Measurements from ENCODE around the gene NANOS1.

DNA sequence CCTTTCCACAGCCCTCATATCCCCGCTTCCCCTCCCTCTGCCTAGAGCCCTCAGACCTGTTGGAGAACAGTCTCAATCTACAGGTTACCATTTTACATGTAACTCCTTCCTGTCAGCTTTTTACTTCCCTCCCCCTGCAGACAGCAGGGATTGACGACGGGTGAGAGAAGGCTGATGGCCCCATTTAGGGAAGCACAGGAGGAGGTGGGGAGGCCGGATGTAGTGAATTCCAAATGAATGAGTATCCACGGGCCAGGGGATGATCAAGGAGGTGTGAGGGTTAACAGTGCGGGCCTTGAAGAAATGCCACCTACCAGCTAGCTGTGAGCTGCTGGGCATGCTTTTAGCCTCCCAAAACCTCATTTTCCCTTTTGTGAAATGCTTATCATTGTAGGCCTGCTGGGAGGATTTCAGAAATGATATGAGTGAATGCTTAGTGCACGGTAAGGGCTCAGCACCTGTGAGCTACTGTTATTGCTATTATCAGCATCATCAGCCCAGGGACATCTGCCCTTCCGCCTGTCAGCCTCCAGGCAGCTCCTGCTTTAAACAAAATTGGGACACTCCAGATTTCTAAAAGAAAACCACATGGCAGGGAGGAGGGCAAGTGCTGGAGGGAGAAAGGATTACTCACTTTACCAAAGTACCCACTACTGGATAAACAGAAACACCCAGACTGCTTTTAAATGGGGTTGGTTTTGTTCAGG, 6.5 kb upstream of the NANOS1 start:
- TF ChIP-seq, protein P1, sequence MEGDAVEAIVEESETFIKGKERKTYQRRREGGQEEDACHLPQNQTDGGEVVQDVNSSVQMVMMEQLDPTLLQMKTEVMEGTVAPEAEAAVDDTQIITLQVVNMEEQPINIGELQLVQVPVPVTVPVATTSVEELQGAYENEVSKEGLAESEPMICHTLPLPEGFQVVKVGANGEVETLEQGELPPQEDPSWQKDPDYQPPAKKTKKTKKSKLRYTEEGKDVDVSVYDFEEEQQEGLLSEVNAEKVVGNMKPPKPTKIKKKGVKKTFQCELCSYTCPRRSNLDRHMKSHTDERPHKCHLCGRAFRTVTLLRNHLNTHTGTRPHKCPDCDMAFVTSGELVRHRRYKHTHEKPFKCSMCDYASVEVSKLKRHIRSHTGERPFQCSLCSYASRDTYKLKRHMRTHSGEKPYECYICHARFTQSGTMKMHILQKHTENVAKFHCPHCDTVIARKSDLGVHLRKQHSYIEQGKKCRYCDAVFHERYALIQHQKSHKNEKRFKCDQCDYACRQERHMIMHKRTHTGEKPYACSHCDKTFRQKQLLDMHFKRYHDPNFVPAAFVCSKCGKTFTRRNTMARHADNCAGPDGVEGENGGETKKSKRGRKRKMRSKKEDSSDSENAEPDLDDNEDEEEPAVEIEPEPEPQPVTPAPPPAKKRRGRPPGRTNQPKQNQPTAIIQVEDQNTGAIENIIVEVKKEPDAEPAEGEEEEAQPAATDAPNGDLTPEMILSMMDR (IDR thresholded peaks at IDR 0.05) = no peak
- no peak for TF ChIP-seq EP300 (IDR thresholded peaks at IDR 0.05)
- TF ChIP-seq POLR2A (IDR thresholded peaks at IDR 0.05) = no peak
- no peak for TF ChIP-seq POLR2AphosphoS5 (IDR thresholded peaks at IDR 0.05)

Measured in upper lobe of left lung (tissue), 4 donors.